ENCODE measurements around the gene BRAP. TPM values are rescaled to one million over a fixed set of nuclear protein-coding genes. Genes with fewer than 3 reads are reported as not detected.
"Not testable (repeated sequence)": the region's sequence is repeated elsewhere in the genome, so short reads cannot be mapped to it uniquely, and the experiment has no call there.

BRAP gene
- total RNA-seq, 4 donors from 2014 or later = 12.9 to 18.0 (median 17.2) TPM

GRCh38 chr12:111596985-111597830 is 88.5 kb downstream of the BRAP start:
- Histone ChIP-seq H3K9me3 (no peaks in the 10 kb centered on the region), H3K27ac (peak overlapping the region; percentile 94 to 98 (median 96)), H3K27me3 (no peaks in the 10 kb centered on the region), H3K36me3 (no peaks in the 10 kb centered on the region), H3K4me1 (peaks cover 0 to 51% (median 28%) of the 10 kb centered on the region in 4 donors), H3K4me3 (peak overlapping the region; percentile 59 to 97 (median 87))
- peak; percentile 17 to 41 for DNase-seq (ENCODE audit: low spot score in 2 of 2)
- WGBS, 2 donors = 2% methylated on average over 33 of the region's 33 CpGs
- peak in 1 of 2 donors; percentile 38 for TF ChIP-seq EP300 (IDR thresholded peaks at IDR 0.05)
- TF ChIP-seq POLR2A (IDR thresholded peaks at IDR 0.05) = no peak

DNA sequence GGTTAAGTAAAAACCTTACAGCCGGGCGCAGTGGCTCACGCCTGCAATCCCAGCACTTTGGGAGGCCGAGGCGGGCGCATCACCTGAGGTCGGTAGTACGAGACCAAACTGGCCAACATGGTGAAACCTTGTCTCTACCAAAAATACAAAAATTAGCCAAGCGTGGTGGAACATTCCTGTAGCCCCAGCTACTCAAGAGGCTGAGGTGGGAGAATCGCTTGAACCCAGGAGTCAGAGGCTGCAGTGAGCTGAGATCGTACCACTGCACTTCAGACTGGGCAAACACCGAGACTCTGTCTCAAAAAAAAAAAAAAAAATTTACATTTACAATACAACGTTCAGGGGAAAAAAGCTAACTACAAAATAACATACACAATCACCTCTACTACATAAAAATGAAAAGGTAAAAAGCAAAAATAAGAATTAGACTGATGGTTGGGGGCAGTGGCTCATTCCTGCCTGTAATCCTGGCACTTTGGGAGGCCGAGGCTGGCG is 90.4 kb downstream of the BRAP start:
- 72% methylated on average over 15 of the region's 15 CpGs for WGBS, 2 donors
- H3K4me3 ChIP-seq; DNase-seq (ENCODE audit: low spot score in 2 of 2); H3K9me3 ChIP-seq; H3K36me3 ChIP-seq; H3K27me3 ChIP-seq: not testable (repeated sequence)
- H3K27ac ChIP-seq = peak overlapping the region in 2 of 4 donors; percentile 28 to 70
- H3K4me1 ChIP-seq = peaks cover 0 to 57% (median 28%) of the 10 kb centered on the region in 4 donors

Other genes starting within 250 kb of the BRAP start
- 10 to 100 TPM; 50.3 to 84.3 (median 64.3) TPM for gene ATXN2, start 86.6 kb downstream of the BRAP start, total RNA-seq
- gene ACAD10, start 97 bp upstream of the BRAP start, total RNA-seq = 10 to 100 TPM; 20.3 to 41.4 (median 21.4) TPM
- 100 to 1,000 TPM in 2 of 4 donors, 10 to 100 TPM in 2; 70.2 to 120 (median 95.3) TPM for gene ALDH2, start 81.0 kb upstream of the BRAP start, total RNA-seq
- 10 to 100 TPM; 36.1 to 65.1 (median 44.7) TPM for gene MAPKAPK5, start 156.3 kb upstream of the BRAP start, total RNA-seq

Data from tibial nerve (tissue), 4 donors.